HepG2 (cell line): ENCODE measurements around the gene PCIF1. TPM values are rescaled to one million over a fixed set of nuclear protein-coding genes. Genes with fewer than 3 reads are reported as not detected.

Experiments
- ATAC-seq: fragments of 200-7000 bp; cut with Tn5 transposase; 3 replicates; pipeline ENCODE4 v1.9.1; 2020; ENCODE audit warnings: mild to moderate bottlenecking, moderate library complexity
- BruUV-seq: library from RNA; stranded (reverse); fragments of 400-500 nt; replicated peaks from 2 replicates; lab custom pipeline; 2021; lab: Mats Ljungman, UMichigan
- CTCF ChIA-PET: fragments of 300-600 bp; formaldehyde crosslinking; extraction: SDS; loops from one replicate; lab custom pipeline; 2021; ENCODE audit warnings: low total read pairs, inconsistent platforms, low intra/inter-chr PET ratio; lab: Yijun Ruan, JAX
- POLR2A ChIA-PET: fragments of 350-600 bp; sonication (Branson Sonifier 250); formaldehyde crosslinking; loops from one replicate; lab custom pipeline; 2020; ENCODE audit warnings: antibody characterized with exemption, inconsistent platforms; lab: Yijun Ruan, JAX
- DNase-seq: peaks from one replicate; pipeline ENCODE4 v3.0.0-alpha.2; 2015; ENCODE audit warnings: low spot score
- FAIRE-seq: peaks from 3 replicates; lab custom pipeline; 2011; peaks lifted over from hg19 to GRCh38; lab: Jason Lieb, UNC
- H2AFZ ChIP-seq: one replicate; pipeline ENCODE4 v1.6.1; 2011; ENCODE audit warnings: low read length, inconsistent platforms
- H3K27ac ChIP-seq: fragments of 300-600 bp; 3 replicates; pipeline ENCODE4 v1.8.0; 2011; ENCODE audit warnings: mixed run types, mild to moderate bottlenecking, mixed read lengths, low read length, inconsistent platforms; ENCODE audit not compliant: insufficient read depth; ENCODE audit errors: extremely low read length
- H3K27me3 ChIP-seq, 2 experiments: fragments of 200-600 bp in 1 of 2; 2 replicates in 1 of 2; 3 replicates in 1 of 2; pipeline versions ENCODE4 v1.6.0 to v1.8.0; 2011; ENCODE audit warnings: low read length in 2 of 2, mild to moderate bottlenecking in 2 of 2, moderate library complexity in 2 of 2, inconsistent platforms in 1 of 2; ENCODE audit not compliant: insufficient read depth in 2 of 2, control insufficient read depth in 1 of 2
- H3K36me3 ChIP-seq, 2 experiments: fragments of 200-600 bp in 1 of 2; replicated peaks in 1 of 2; 2 replicates in 1 of 2; 3 replicates in 1 of 2; pipeline versions ENCODE4 v1.5.1 to v1.8.0; 2011; ENCODE audit warnings: low read length in 2 of 2, inconsistent platforms in 1 of 2; ENCODE audit not compliant: insufficient read depth in 2 of 2, control insufficient read depth in 1 of 2
- H3K4me1 ChIP-seq: 2 replicates; pipeline ENCODE4 v1.5.1; 2012; ENCODE audit warnings: low read length, inconsistent platforms; ENCODE audit not compliant: insufficient read depth
- H3K4me2 ChIP-seq: 2 replicates; pipeline ENCODE4 v1.6.0; 2011; ENCODE audit warnings: low read depth, low read length, inconsistent platforms
- H3K4me3 ChIP-seq, 3 experiments: fragments of 200-600 bp in 1 of 3; sonication (generic), shearing (Covaris generic) in 1 of 3; replicated peaks in 1 of 3; 2 replicates each; pipeline ENCODE4 v1.5.1; 2011 to 2016; ENCODE audit warnings: low read length in 3 of 3, inconsistent platforms in 2 of 3, low read depth in 2 of 3, mild to moderate bottlenecking in 2 of 3, control low read depth in 1 of 3, mixed read lengths in 1 of 3; ENCODE audit not compliant: insufficient read depth in 1 of 3
- H3K79me2 ChIP-seq: one replicate; pipeline ENCODE4 v1.6.1; 2011; ENCODE audit warnings: low read length, inconsistent platforms; ENCODE audit not compliant: insufficient read depth
- H3K9ac ChIP-seq: 2 replicates; pipeline ENCODE4 v1.6.0; 2011; ENCODE audit warnings: mild to moderate bottlenecking, low read depth, low read length, inconsistent platforms; ENCODE audit not compliant: insufficient read depth
- H3K9me3 ChIP-seq: 2 replicates; pipeline ENCODE4 v1.5.1; 2012; ENCODE audit warnings: mild to moderate bottlenecking, low read length
- H4K20me1 ChIP-seq: 2 replicates; pipeline ENCODE4 v1.6.0; 2011; ENCODE audit warnings: inconsistent platforms, mild to moderate bottlenecking, low read length, moderate library complexity; ENCODE audit not compliant: insufficient read depth
- ARHGAP35 ChIP-seq: sonication (generic); formaldehyde crosslinking; IDR thresholded peaks from 2 replicates; pipeline ENCODE4 v1.9.0; 2022; ENCODE audit warnings: mild to moderate bottlenecking, inconsistent platforms, moderate library complexity, missing genetic modification reagents, borderline replicate concordance
- CBX2 ChIP-seq, 2 experiments: fragments of 200-600 bp in 1 of 2; sonication (generic); formaldehyde crosslinking in 1 of 2; IDR thresholded peaks; 2 replicates each; pipeline versions ENCODE4 v1.7.0 to v1.8.1; 2018 to 2022; ENCODE audit warnings: low read depth in 2 of 2, low read length in 1 of 2, mild to moderate bottlenecking in 1 of 2, missing genetic modification reagents in 1 of 2
- HNF4A ChIP-seq: sonication (generic); formaldehyde crosslinking; IDR thresholded peaks from 2 replicates; pipeline ENCODE4 v1.4.0; 2020; ENCODE audit warnings: missing genetic modification reagents
- HOXA3 ChIP-seq: sonication (generic); formaldehyde crosslinking; IDR thresholded peaks from 2 replicates; pipeline ENCODE4 v1.5.0; 2020; ENCODE audit warnings: missing genetic modification reagents
- IKZF1 ChIP-seq: fragments of 450-650 bp; IDR thresholded peaks from 2 replicates; pipeline ENCODE4 v1.7.1; 2016
- KDM3A ChIP-seq: IDR thresholded peaks from 2 replicates; pipeline ENCODE4 v1.6.1; 2018; ENCODE audit warnings: low read depth, missing compliant biosample characterization
- MED1 ChIP-seq: sonication (generic); formaldehyde crosslinking; IDR thresholded peaks from 2 replicates; pipeline ENCODE4 v1.4.0; 2020; ENCODE audit warnings: missing genetic modification reagents
- MED8 ChIP-seq: sonication (generic); formaldehyde crosslinking; IDR thresholded peaks from 2 replicates; pipeline ENCODE4 v1.8.1; 2023; ENCODE audit warnings: mild to moderate bottlenecking, missing genetic modification reagents; ENCODE audit not compliant: insufficient replicate concordance
- MYNN ChIP-seq: sonication (generic); formaldehyde crosslinking; IDR thresholded peaks from 2 replicates; pipeline ENCODE4 v1.4.0; 2020; ENCODE audit warnings: mild to moderate bottlenecking, low read depth, missing genetic modification reagents
- NCOA1 ChIP-seq: sonication (generic); formaldehyde crosslinking; IDR thresholded peaks from 2 replicates; pipeline ENCODE4 v1.9.0; 2021; ENCODE audit warnings: missing genetic modification reagents
- NFYB ChIP-seq: sonication (generic); formaldehyde crosslinking; IDR thresholded peaks from 2 replicates; pipeline ENCODE4 v1.4.0; 2020; ENCODE audit warnings: missing genetic modification reagents
- SP140L ChIP-seq: sonication (generic); formaldehyde crosslinking; IDR thresholded peaks from 2 replicates; pipeline ENCODE4 v1.4.0; 2020; ENCODE audit warnings: missing genetic modification reagents, borderline replicate concordance
- ZNF138 ChIP-seq: sonication (generic); formaldehyde crosslinking; IDR thresholded peaks from 2 replicates; pipeline ENCODE4 v1.5.0; 2020; ENCODE audit warnings: mild to moderate bottlenecking, low read depth, missing genetic modification reagents
- ZNF225 ChIP-seq: sonication (generic); formaldehyde crosslinking; IDR thresholded peaks from 2 replicates; pipeline ENCODE4 v1.4.0; 2020; ENCODE audit warnings: mild to moderate bottlenecking, missing genetic modification reagents
- ZNF350 ChIP-seq: sonication (generic); formaldehyde crosslinking; IDR thresholded peaks from 2 replicates; pipeline ENCODE4 v1.4.0; 2020; ENCODE audit warnings: mild to moderate bottlenecking, low read depth, missing genetic modification reagents, borderline replicate concordance
- ZNF562 ChIP-seq: sonication (generic); formaldehyde crosslinking; IDR thresholded peaks from 2 replicates; pipeline ENCODE4 v1.8.0; 2022; ENCODE audit warnings: missing genetic modification reagents, borderline replicate concordance
- WGBS: methylation state at CpG from one replicate; pipeline ENCODE4 v1.1.6; 2017; ENCODE audit warnings: low lambda C conversion rate; 5-methylcytosine and 5-hydroxymethylcytosine counted together
- in situ Hi-C: cut with HindIII; loops from 2 replicates; pipeline ENCODE4 v1.10.0; 2017; ENCODE audit warnings: low pct_unique_long_range_greater_than_20kb; ENCODE audit not compliant: extremely low pct_ligation_motif_present
- intact Hi-C: fragments of 100-400 bp; cut with micrococcal nuclease; formaldehyde crosslinking; loops from one replicate; pipeline ENCODE4 v1.10.0; 2022; ENCODE audit not compliant: unreplicated experiment
- polyA plus RNA-seq, 8 experiments: library from polyadenylated mRNA; depleted of rRNA in 3 of 8; stranded (reverse) in 7 of 8; unstranded in 1 of 8; fragments of >200 nt; fragmentation: Illumina TruSeq in 4 of 8; extraction: Trizol in 4 of 8; gene quantifications; 2 replicates each; pipeline versions ENCODE4 v1.2.1 to v1.2.3, GENCODE V29; 2011 to 2016; ENCODE audit warnings: low read depth in 4 of 8, missing spikeins in 1 of 8, mixed read lengths in 1 of 8; ENCODE audit not compliant: insufficient read depth in 1 of 8
- total RNA-seq, 5 experiments: library from RNA; depleted of rRNA; stranded (reverse); fragments of >200 nt; fragmentation: Illumina TruSeq; extraction: Trizol; gene quantifications; 2 replicates each; pipeline ENCODE4 v1.2.3, GENCODE V29; 2016; ENCODE audit warnings: low read depth in 1 of 5
- TF ChIP-seq, protein P1 (sequence below): sonication (generic); formaldehyde crosslinking; IDR thresholded peaks from 2 replicates; pipeline ENCODE4 v1.4.0; 2020; ENCODE audit warnings: mild to moderate bottlenecking, missing genetic modification reagents
- TF ChIP-seq, protein P2 (sequence below): sonication (generic); formaldehyde crosslinking; IDR thresholded peaks from 2 replicates; pipeline ENCODE4 v1.4.0; 2020; ENCODE audit warnings: mild to moderate bottlenecking, missing genetic modification reagents
- TF ChIP-seq, protein P3 (sequence below): sonication (generic); formaldehyde crosslinking; IDR thresholded peaks from 2 replicates; pipeline ENCODE4 v1.5.0; 2020; ENCODE audit warnings: mild to moderate bottlenecking, missing genetic modification reagents, moderate library complexity

The PCIF1 gene
- total and polyA plus RNA-seq, 2 of the 13 experiments (the other 11 are each of a cell fraction or from before 2014, with no cell fraction given) = 20.9 to 24.4 TPM

DNA sequence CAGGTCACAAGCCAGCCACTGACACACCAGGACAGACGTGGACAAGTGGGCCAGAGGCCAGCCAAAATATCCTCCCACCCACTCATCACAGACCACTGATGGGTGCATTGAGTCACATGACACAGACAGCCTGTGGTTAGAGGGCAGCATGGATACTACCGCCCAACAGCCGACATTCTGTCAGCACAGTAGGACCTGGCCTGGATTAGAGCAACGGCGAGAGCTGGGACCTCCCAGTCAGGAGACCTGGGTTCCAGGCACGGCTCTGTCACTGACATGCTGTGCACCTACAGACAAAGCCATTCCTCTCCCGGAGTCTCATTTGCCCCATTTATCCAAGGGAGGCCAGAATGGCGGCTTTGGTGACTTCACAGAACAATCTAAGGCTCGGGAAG is 29.5 kb downstream of the PCIF1 start:
- no peak for FAIRE-seq
- CTCF ChIA-PET = interaction anchor here (1.2 to 2.8 kb wide), 4 partner anchors 31 to 140 kb away, joined by 3 to 19 read pairs (median 10); no protein-coding TSS in a partner anchor

More for the DNA sequence above, 29.5 kb downstream of the PCIF1 start:
- Histone ChIP-seq H3K9me3 (no peaks in the 10 kb centered on the region), H3K4me1 (no peaks in the 10 kb centered on the region), H3K4me3 (no peak overlapping the region), H3K4me2 (no peak overlapping the region), H3K27me3 (no peaks in the 10 kb centered on the region), H2AFZ (no peak overlapping the region), H3K9ac (no peak overlapping the region), H3K36me3 (peaks cover 52 to 80% of the 10 kb centered on the region in 2 experiments), H3K27ac (no peak overlapping the region), H4K20me1 (no peaks in the 10 kb centered on the region), H3K79me2 (no peaks in the 10 kb centered on the region)
- 95% methylated on average over 9 of the region's 9 CpGs for WGBS
- TF ChIP-seq ZNF350 (no peak), KDM3A (CRISPR knock-in tag) (no peak), ZNF138 (CRISPR knock-in tag) (no peak), NFYB (CRISPR knock-in tag) (no peak), ZNF225 (CRISPR knock-in tag) (no peak), MED1 (CRISPR knock-in tag) (no peak), HNF4A (CRISPR knock-in tag) (no peak), HOXA3 (no peak), NCOA1 (CRISPR knock-in tag) (no peak), ZNF562 (CRISPR knock-in tag) (no peak), SP140L (no peak), MYNN (CRISPR knock-in tag) (no peak), ARHGAP35 (CRISPR knock-in tag) (no peak), IKZF1 (no peak), CBX2 (IDR thresholded peaks at IDR 0.05; ENCODE audit: low read depth, low read length) (no peak), CBX2 (CRISPR knock-in tag; IDR thresholded peaks at IDR 0.05; ENCODE audit: low read depth) (no peak), MED8 (CRISPR knock-in tag) (no peak)
- TF ChIP-seq, protein P1, sequence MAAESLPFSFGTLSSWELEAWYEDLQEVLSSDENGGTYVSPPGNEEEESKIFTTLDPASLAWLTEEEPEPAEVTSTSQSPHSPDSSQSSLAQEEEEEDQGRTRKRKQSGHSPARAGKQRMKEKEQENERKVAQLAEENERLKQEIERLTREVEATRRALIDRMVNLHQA (CRISPR knock-in tag) = no peak
- TF ChIP-seq, protein P2, sequence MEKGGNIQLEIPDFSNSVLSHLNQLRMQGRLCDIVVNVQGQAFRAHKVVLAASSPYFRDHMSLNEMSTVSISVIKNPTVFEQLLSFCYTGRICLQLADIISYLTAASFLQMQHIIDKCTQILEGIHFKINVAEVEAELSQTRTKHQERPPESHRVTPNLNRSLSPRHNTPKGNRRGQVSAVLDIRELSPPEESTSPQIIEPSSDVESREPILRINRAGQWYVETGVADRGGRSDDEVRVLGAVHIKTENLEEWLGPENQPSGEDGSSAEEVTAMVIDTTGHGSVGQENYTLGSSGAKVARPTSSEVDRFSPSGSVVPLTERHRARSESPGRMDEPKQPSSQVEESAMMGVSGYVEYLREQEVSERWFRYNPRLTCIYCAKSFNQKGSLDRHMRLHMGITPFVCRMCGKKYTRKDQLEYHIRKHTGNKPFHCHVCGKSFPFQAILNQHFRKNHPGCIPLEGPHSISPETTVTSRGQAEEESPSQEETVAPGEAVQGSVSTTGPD (CRISPR knock-in tag) = no peak
- TF ChIP-seq, protein P3, sequence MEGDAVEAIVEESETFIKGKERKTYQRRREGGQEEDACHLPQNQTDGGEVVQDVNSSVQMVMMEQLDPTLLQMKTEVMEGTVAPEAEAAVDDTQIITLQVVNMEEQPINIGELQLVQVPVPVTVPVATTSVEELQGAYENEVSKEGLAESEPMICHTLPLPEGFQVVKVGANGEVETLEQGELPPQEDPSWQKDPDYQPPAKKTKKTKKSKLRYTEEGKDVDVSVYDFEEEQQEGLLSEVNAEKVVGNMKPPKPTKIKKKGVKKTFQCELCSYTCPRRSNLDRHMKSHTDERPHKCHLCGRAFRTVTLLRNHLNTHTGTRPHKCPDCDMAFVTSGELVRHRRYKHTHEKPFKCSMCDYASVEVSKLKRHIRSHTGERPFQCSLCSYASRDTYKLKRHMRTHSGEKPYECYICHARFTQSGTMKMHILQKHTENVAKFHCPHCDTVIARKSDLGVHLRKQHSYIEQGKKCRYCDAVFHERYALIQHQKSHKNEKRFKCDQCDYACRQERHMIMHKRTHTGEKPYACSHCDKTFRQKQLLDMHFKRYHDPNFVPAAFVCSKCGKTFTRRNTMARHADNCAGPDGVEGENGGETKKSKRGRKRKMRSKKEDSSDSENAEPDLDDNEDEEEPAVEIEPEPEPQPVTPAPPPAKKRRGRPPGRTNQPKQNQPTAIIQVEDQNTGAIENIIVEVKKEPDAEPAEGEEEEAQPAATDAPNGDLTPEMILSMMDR = no peak
- BruUV-seq = no TSS peak
- DNase-seq = no peak
- intact Hi-C loops (no loop called here), in situ Hi-C loops (loop anchor here (5.0 kb wide), 1 partner anchor 72 kb away; the partner anchor contains the start of genes CTSA and NEURL2)
- ATAC-seq = no peak
- POLR2A ChIA-PET = interaction anchor here (2.4 kb wide), 1 partner anchor 30 kb away, joined by 6 read pairs; no protein-coding TSS in a partner anchor
